Mesodermal cell (in vitro differentiated cells): Measurements from ENCODE around the gene C1orf21.

Source experiments
- H3K27ac ChIP-seq: 2 replicates; pipeline ENCODE4 v1.7.0; 2013; ENCODE audit warnings: mild to moderate bottlenecking, low read depth, low read length, moderate library complexity; ENCODE audit not compliant: severe bottlenecking
- H3K36me3 ChIP-seq: 2 replicates; pipeline ENCODE4 v1.7.1; 2013; ENCODE audit warnings: mild to moderate bottlenecking, low read length, moderate library complexity; ENCODE audit not compliant: control insufficient read depth, insufficient read depth
- H3K4me1 ChIP-seq: one replicate; pipeline ENCODE4 v1.7.1; 2013; ENCODE audit warnings: mild to moderate bottlenecking, low read length; ENCODE audit not compliant: insufficient read depth, control insufficient read depth, poor library complexity, severe bottlenecking
- H3K4me3 ChIP-seq: 2 replicates; pipeline ENCODE4 v1.7.0; 2013; ENCODE audit warnings: low read length, control low read depth, mild to moderate bottlenecking; ENCODE audit not compliant: insufficient read depth, poor library complexity, severe bottlenecking; ENCODE audit errors: extremely low read depth
- H3K9me3 ChIP-seq: 2 replicates; pipeline ENCODE4 v1.7.1; 2013; ENCODE audit warnings: mild to moderate bottlenecking, low read length, moderate library complexity; ENCODE audit not compliant: control insufficient read depth
- WGBS, 2 experiments: methylation state at CpG; one replicate each; pipeline ENCODE4 v1.1.5; 2013; ENCODE audit warnings: missing lambda C conversion rate in 2 of 2; ENCODE audit not compliant: insufficient coverage in 2 of 2; 5-methylcytosine and 5-hydroxymethylcytosine counted together

C1orf21 gene

GRCh38 chr1:184533049-184533448, 146.2 kb downstream of the C1orf21 start:
- no peaks in the 10 kb centered on the region for H3K4me1 ChIP-seq
- H3K4me3 ChIP-seq: no peak overlapping the region
- no peak overlapping the region for H3K27ac ChIP-seq
- no peaks in the 10 kb centered on the region for H3K9me3 ChIP-seq
- no peaks in the 10 kb centered on the region for H3K36me3 ChIP-seq
- 92 to 100% methylated on average over 1 to 2 of the region's 2 CpGs for WGBS, 2 experiments

- no peaks in the 10 kb centered on the region for H3K36me3 ChIP-seq
- no peaks in the 10 kb centered on the region for H3K9me3 ChIP-seq
- no peak overlapping the region for H3K27ac ChIP-seq
- no peak overlapping the region for H3K4me3 ChIP-seq
- H3K4me1 ChIP-seq: no peaks in the 10 kb centered on the region
- WGBS, 2 experiments: 83 to 89% methylated on average over 1 to 2 of the region's 4 CpGs
Observed at GRCh38 chr1:184533915-184534314, 147.1 kb downstream of the C1orf21 start.

- Histone ChIP-seq H3K9me3 (no peaks in the 10 kb centered on the region), H3K4me1 (no peaks in the 10 kb centered on the region), H3K4me3 (no peak overlapping the region), H3K36me3 (no peaks in the 10 kb centered on the region), H3K27ac (no peak overlapping the region)
- 83 to 94% methylated on average over 6 to 7 of the region's 7 CpGs for WGBS, 2 experiments
Observed at GRCh38 chr1:184534690-184535089, 147.9 kb downstream of the C1orf21 start.

GRCh38 chr1:184535191-184535970, 148.6 kb downstream of the C1orf21 start:
- no peak overlapping the region for H3K27ac ChIP-seq
- no peaks in the 10 kb centered on the region for H3K9me3 ChIP-seq
- WGBS, 2 experiments: 100% methylated on average over 2 to 3 of the region's 5 CpGs
- H3K36me3 ChIP-seq: no peaks in the 10 kb centered on the region
- H3K4me3 ChIP-seq: no peak overlapping the region
- H3K4me1 ChIP-seq: no peaks in the 10 kb centered on the region

- Histone ChIP-seq H3K36me3 (no peaks in the 10 kb centered on the region), H3K4me3 (no peak overlapping the region), H3K4me1 (no peaks in the 10 kb centered on the region), H3K9me3 (no peaks in the 10 kb centered on the region), H3K27ac (no peak overlapping the region)
- WGBS, 2 experiments: 79 to 94% methylated on average over 2 to 3 of the region's 8 CpGs
Observed at GRCh38 chr1:184536246-184536985, 149.6 kb downstream of the C1orf21 start.

- WGBS, 2 experiments: 100% methylated on average over 1 of the region's 2 CpGs; no CpG with 5 or more reads in 1 of the 2 experiments
- H3K9me3 ChIP-seq: no peaks in the 10 kb centered on the region
- no peaks in the 10 kb centered on the region for H3K4me1 ChIP-seq
- no peak overlapping the region for H3K4me3 ChIP-seq
- no peak overlapping the region for H3K27ac ChIP-seq
- H3K36me3 ChIP-seq: no peaks in the 10 kb centered on the region
Observed at GRCh38 chr1:184539580-184539979, 152.8 kb downstream of the C1orf21 start.

GRCh38 chr1:184541537-184542152, 154.8 kb downstream of the C1orf21 start:
- H3K9me3 ChIP-seq: no peaks in the 10 kb centered on the region
- no peak overlapping the region for H3K4me3 ChIP-seq
- WGBS, 2 experiments: 89 to 96% methylated on average over 8 to 9 of the region's 9 CpGs
- H3K4me1 ChIP-seq: no peaks in the 10 kb centered on the region
- H3K36me3 ChIP-seq: no peaks in the 10 kb centered on the region
- H3K27ac ChIP-seq: no peak overlapping the region

- H3K27ac ChIP-seq: no peak overlapping the region
- no peaks in the 10 kb centered on the region for H3K4me1 ChIP-seq
- WGBS, 2 experiments: 86 to 100% methylated on average over 1 to 2 of the region's 3 CpGs
- no peaks in the 10 kb centered on the region for H3K9me3 ChIP-seq
- H3K4me3 ChIP-seq: no peak overlapping the region
- no peaks in the 10 kb centered on the region for H3K36me3 ChIP-seq
Observed at GRCh38 chr1:184542291-184542690, 155.5 kb downstream of the C1orf21 start.

- H3K4me3 ChIP-seq: no peak overlapping the region
- no peak overlapping the region for H3K27ac ChIP-seq
- no peaks in the 10 kb centered on the region for H3K36me3 ChIP-seq
- 89 to 90% methylated on average over 4 of the region's 4 CpGs for WGBS, 2 experiments
- no peaks in the 10 kb centered on the region for H3K9me3 ChIP-seq
- H3K4me1 ChIP-seq: no peaks in the 10 kb centered on the region
Observed at GRCh38 chr1:184545601-184546000, 158.8 kb downstream of the C1orf21 start.

GRCh38 chr1:184552446-184552845, 165.6 kb downstream of the C1orf21 start:
- H3K4me1 ChIP-seq: no peaks in the 10 kb centered on the region
- no CpG with 5 or more reads among the region's 1 CpG for WGBS, 2 experiments
- H3K36me3 ChIP-seq: no peaks in the 10 kb centered on the region
- no peaks in the 10 kb centered on the region for H3K9me3 ChIP-seq
- no peak overlapping the region for H3K27ac ChIP-seq
- no peak overlapping the region for H3K4me3 ChIP-seq
